ENCODE data around the gene ELOVL6. TPM values are rescaled to one million over a fixed set of nuclear protein-coding genes. Genes with fewer than 3 reads are reported as not detected.

ELOVL6 gene
- total and polyA plus RNA-seq, 9 donors, result 0.36 to 10.4 (median 3.6) TPM

GRCh38 chr4:110059556-110060191, 138.7 kb downstream of the ELOVL6 start:
- intact Hi-C loops (cut with DNase I), result loop anchor here in 1 of 4 donors (10.0 kb wide), 1 partner anchor 155 kb away; no protein-coding TSS in a partner anchor
- no peaks in the 10 kb centered on the region for H3K36me3 ChIP-seq
- H3K27ac ChIP-seq, result no peak overlapping the region
- DNase-seq, result no peak
- H3K9me3 ChIP-seq, result no peaks in the 10 kb centered on the region
- WGBS, 3 donors, result 87 to 89% (median 88%) methylated on average over 3 of the region's 3 CpGs
- TF ChIP-seq POLR2A (IDR thresholded peaks at IDR 0.05) (no peak), CTCF (IDR thresholded peaks at IDR 0.05) (no peak), EP300 (IDR thresholded peaks at IDR 0.05) (no peak)
- no peak overlapping the region for H3K4me3 ChIP-seq
- H3K4me1 ChIP-seq (ENCODE audit: insufficient read depth), result no peaks in the 10 kb centered on the region
- H3K27me3 ChIP-seq, result no peaks in the 10 kb centered on the region

GRCh38 chr4:110058677-110059076, 139.7 kb downstream of the ELOVL6 start:
- intact Hi-C loops (cut with DNase I), result loop anchor here in 1 of 4 donors (10.0 kb wide), 1 partner anchor 156 kb away; no protein-coding TSS in a partner anchor
- no peak for TF ChIP-seq EP300 (IDR thresholded peaks at IDR 0.05)
- no peak for TF ChIP-seq POLR2A (IDR thresholded peaks at IDR 0.05)
- TF ChIP-seq CTCF (IDR thresholded peaks at IDR 0.05), result no peak
- H3K4me1 ChIP-seq (ENCODE audit: insufficient read depth), result no peaks in the 10 kb centered on the region
- 67 to 98% (median 97%) methylated on average over 1 of the region's 1 CpG for WGBS, 3 donors
- H3K27ac ChIP-seq, result no peak overlapping the region
- no peak for DNase-seq
- H3K27me3 ChIP-seq, result no peaks in the 10 kb centered on the region
- no peak overlapping the region for H3K4me3 ChIP-seq
- no peaks in the 10 kb centered on the region for H3K9me3 ChIP-seq
- H3K36me3 ChIP-seq, result no peaks in the 10 kb centered on the region

- Histone ChIP-seq H3K4me1 (ENCODE audit: insufficient read depth) (no peaks in the 10 kb centered on the region), H3K27me3 (no peaks in the 10 kb centered on the region), H3K36me3 (no peaks in the 10 kb centered on the region), H3K9me3 (no peaks in the 10 kb centered on the region), H3K4me3 (no peak overlapping the region), H3K27ac (no peak overlapping the region)
- DNase-seq, result no peak
- WGBS, 3 donors, result 84 to 91% (median 88%) methylated on average over 3 of the region's 3 CpGs
- intact Hi-C loops (cut with DNase I), result loop anchor here in 1 of 4 donors (10.0 kb wide), 1 partner anchor 160 kb away; no protein-coding TSS in a partner anchor
- TF ChIP-seq POLR2A (IDR thresholded peaks at IDR 0.05) (no peak), CTCF (IDR thresholded peaks at IDR 0.05) (no peak), EP300 (IDR thresholded peaks at IDR 0.05) (no peak)
Measured at GRCh38 chr4:110055158-110055768, 143.2 kb downstream of the ELOVL6 start.

- WGBS, 3 donors, result 44 to 48% (median 46%) methylated on average over 9 of the region's 9 CpGs
- Histone ChIP-seq H3K27ac (no peak overlapping the region), H3K4me3 (no peak overlapping the region), H3K36me3 (no peaks in the 10 kb centered on the region), H3K9me3 (no peaks in the 10 kb centered on the region), H3K4me1 (ENCODE audit: insufficient read depth) (no peaks in the 10 kb centered on the region), H3K27me3 (no peaks in the 10 kb centered on the region)
- intact Hi-C loops (cut with DNase I), result loop anchor here in 2 of 4 donors (10.0 kb wide), 1 partner anchor 165 kb away; no protein-coding TSS in a partner anchor
- peak in 1 of 5 donors; percentile 36 for DNase-seq
- TF ChIP-seq CTCF (IDR thresholded peaks at IDR 0.05) (peak in 2 of 3 donors; percentile 31 to 46), POLR2A (IDR thresholded peaks at IDR 0.05) (no peak)
Measured at GRCh38 chr4:110049951-110050925, 148.2 kb downstream of the ELOVL6 start.
